Parathyroid adenoma (tissue), 2 donors: ENCODE measurements around the gene PKIG.

Source experiments
- H2AFZ ChIP-seq: fragments of 300-600 bp; sonication (generic); one replicate; pipeline ENCODE4 v1.7.0; 2017; ENCODE audit warnings: antibody characterized with exemption, mild to moderate bottlenecking
- H3K27ac ChIP-seq: fragments of 300-600 bp; sonication (generic); one replicate; pipeline ENCODE4 v1.7.0; 2017
- H3K27me3 ChIP-seq: fragments of 300-600 bp; sonication (generic); one replicate; pipeline ENCODE4 v1.7.0; 2017; ENCODE audit warnings: low read length; ENCODE audit not compliant: control insufficient read depth, insufficient read depth
- H3K36me3 ChIP-seq: fragments of 300-600 bp; sonication (generic); one replicate; pipeline ENCODE4 v1.7.0; 2017; ENCODE audit warnings: low read length; ENCODE audit not compliant: control insufficient read depth, insufficient read depth
- H3K4me1 ChIP-seq: fragments of 300-600 bp; sonication (generic); one replicate; pipeline ENCODE4 v1.7.0; 2017; ENCODE audit warnings: control low read depth
- H3K4me2 ChIP-seq: fragments of 300-600 bp; sonication (generic); one replicate; pipeline ENCODE4 v1.7.0; 2017; ENCODE audit warnings: low read length
- H3K4me3 ChIP-seq: fragments of 300-600 bp; sonication (generic); one replicate; pipeline ENCODE4 v1.7.0; 2017; ENCODE audit warnings: low read depth, low read length
- H3K79me2 ChIP-seq: fragments of 300-600 bp; sonication (generic); one replicate; pipeline ENCODE4 v1.7.0; 2017; ENCODE audit warnings: control low read depth
- H3K9ac ChIP-seq: fragments of 300-600 bp; sonication (generic); one replicate; pipeline ENCODE4 v1.7.0; 2017; ENCODE audit warnings: mild to moderate bottlenecking
- H3K9me3 ChIP-seq: fragments of 300-600 bp; sonication (generic); one replicate; pipeline ENCODE4 v1.7.0; 2017; ENCODE audit warnings: low read length; ENCODE audit not compliant: control insufficient read depth
- TF ChIP-seq, protein P1 (sequence below): fragments of 300-600 bp; sonication (generic); IDR thresholded peaks from one replicate; pipeline ENCODE4 v1.7.0; 2017; ENCODE audit warnings: antibody characterized with exemption, mild to moderate bottlenecking
- donor health status: primary hyperparathyroidism.

The PKIG gene

DNA sequence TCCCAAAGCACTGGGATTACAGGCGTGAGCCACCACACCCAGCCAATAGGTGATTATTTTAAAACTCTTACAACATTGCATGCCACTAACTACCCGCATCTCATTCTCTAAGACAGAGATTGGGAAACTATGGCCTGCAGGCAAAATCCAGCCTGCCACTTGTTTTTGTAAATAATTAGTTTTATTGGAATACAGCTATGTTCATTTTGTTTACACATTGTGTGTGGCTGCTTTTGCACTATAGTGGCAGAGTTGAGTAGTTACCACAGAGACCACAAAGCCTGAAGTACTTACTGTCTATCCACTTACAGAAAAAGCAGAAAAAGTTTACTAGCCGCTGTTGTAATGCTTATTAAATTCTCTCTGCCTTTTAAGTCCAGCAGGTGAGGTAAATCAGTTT, 16.4 kb upstream of the PKIG start:
- Histone ChIP-seq H3K36me3 (no peaks in the 10 kb centered on the region), H3K9me3 (no peaks in the 10 kb centered on the region), H3K4me1 (peaks cover 3% of the 10 kb centered on the region), H3K9ac (no peak overlapping the region), H3K79me2 (peaks cover 51% of the 10 kb centered on the region), H3K4me3 (no peak overlapping the region), H2AFZ (no peak overlapping the region), H3K4me2 (no peak overlapping the region), H3K27ac (no peak overlapping the region), H3K27me3 (no peaks in the 10 kb centered on the region)
- TF ChIP-seq, protein P1, sequence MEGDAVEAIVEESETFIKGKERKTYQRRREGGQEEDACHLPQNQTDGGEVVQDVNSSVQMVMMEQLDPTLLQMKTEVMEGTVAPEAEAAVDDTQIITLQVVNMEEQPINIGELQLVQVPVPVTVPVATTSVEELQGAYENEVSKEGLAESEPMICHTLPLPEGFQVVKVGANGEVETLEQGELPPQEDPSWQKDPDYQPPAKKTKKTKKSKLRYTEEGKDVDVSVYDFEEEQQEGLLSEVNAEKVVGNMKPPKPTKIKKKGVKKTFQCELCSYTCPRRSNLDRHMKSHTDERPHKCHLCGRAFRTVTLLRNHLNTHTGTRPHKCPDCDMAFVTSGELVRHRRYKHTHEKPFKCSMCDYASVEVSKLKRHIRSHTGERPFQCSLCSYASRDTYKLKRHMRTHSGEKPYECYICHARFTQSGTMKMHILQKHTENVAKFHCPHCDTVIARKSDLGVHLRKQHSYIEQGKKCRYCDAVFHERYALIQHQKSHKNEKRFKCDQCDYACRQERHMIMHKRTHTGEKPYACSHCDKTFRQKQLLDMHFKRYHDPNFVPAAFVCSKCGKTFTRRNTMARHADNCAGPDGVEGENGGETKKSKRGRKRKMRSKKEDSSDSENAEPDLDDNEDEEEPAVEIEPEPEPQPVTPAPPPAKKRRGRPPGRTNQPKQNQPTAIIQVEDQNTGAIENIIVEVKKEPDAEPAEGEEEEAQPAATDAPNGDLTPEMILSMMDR = no peak

GRCh38 chr20:44566811-44567210, 15.6 kb upstream of the PKIG start:
- Histone ChIP-seq H2AFZ (no peak overlapping the region), H3K4me2 (no peak overlapping the region), H3K27ac (no peak overlapping the region), H3K36me3 (no peaks in the 10 kb centered on the region), H3K4me1 (peaks cover 3% of the 10 kb centered on the region), H3K4me3 (no peak overlapping the region), H3K79me2 (peaks cover 51% of the 10 kb centered on the region), H3K27me3 (no peaks in the 10 kb centered on the region), H3K9me3 (no peaks in the 10 kb centered on the region), H3K9ac (no peak overlapping the region)
- TF ChIP-seq, protein P1 = no peak

DNA sequence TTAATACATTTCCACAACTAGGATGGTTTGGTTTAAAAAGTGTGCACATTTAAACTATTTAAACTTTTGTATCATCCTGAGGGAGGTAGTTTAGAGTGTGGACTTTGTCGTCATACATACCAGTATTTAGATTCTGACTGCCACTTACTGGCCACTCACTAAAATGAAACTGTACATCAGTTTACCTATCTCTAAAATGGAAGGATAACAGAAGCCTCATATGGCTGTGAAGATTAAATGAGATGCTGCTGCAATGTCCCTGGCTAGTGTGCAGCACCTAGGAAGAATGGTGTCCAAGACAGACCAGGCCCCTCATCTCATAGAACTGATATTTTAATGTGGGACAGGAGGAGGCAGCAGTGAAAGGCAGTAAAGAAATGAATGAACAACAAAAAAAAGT, 12.0 kb upstream of the PKIG start:
- H3K79me2 ChIP-seq = peaks cover 36% of the 10 kb centered on the region
- H3K36me3 ChIP-seq = no peaks in the 10 kb centered on the region
- H3K4me3 ChIP-seq = no peak overlapping the region
- H3K27me3 ChIP-seq = no peaks in the 10 kb centered on the region
- H3K27ac ChIP-seq = no peak overlapping the region
- no peak overlapping the region for H3K9ac ChIP-seq
- no peak overlapping the region for H2AFZ ChIP-seq
- H3K4me1 ChIP-seq = peaks cover 21% of the 10 kb centered on the region
- H3K4me2 ChIP-seq = no peak overlapping the region
- no peaks in the 10 kb centered on the region for H3K9me3 ChIP-seq
- TF ChIP-seq, protein P1 = no peak

- Histone ChIP-seq H3K27me3 (no peaks in the 10 kb centered on the region), H3K4me2 (no peak overlapping the region), H3K79me2 (peaks cover 33% of the 10 kb centered on the region), H3K4me1 (peaks cover 26% of the 10 kb centered on the region), H3K4me3 (no peak overlapping the region), H3K9me3 (no peaks in the 10 kb centered on the region), H3K9ac (no peak overlapping the region), H2AFZ (no peak overlapping the region), H3K36me3 (no peaks in the 10 kb centered on the region), H3K27ac (peak overlapping the region; percentile 96)
- TF ChIP-seq, protein P1 = no peak
Measured at GRCh38 chr20:44571362-44571988, 10.9 kb upstream of the PKIG start.
